K562 (cell line): ENCODE measurements around the gene PRKCB. TPM values are rescaled to one million over a fixed set of nuclear protein-coding genes. Genes with fewer than 3 reads are reported as not detected.

Experiments used
- ARID1B ChIP-seq: fragments of 450-650 bp; IDR thresholded peaks from 2 replicates; pipeline ENCODE4 v1.6.1; 2016; ENCODE audit warnings: antibody characterized with exemption, mild to moderate bottlenecking, inconsistent platforms
- BCOR ChIP-seq: fragments of 450-650 bp; IDR thresholded peaks from 2 replicates; pipeline ENCODE4 v1.6.1; 2016
- HDAC3 ChIP-seq: fragments of 450-650 bp; IDR thresholded peaks from 2 replicates; pipeline ENCODE4 v1.6.1; 2018; ENCODE audit warnings: borderline replicate concordance, mild to moderate bottlenecking, moderate library complexity; ENCODE audit not compliant: partially characterized antibody
- HNRNPL ChIP-seq: fragments of 200-400 bp; formaldehyde crosslinking; IDR thresholded peaks from 2 replicates; pipeline ENCODE4 v1.6.1; 2017; ENCODE audit warnings: low read depth, mild to moderate bottlenecking, low read length
- JUND ChIP-seq, 2 experiments: IDR thresholded peaks; 2 replicates in 1 of 2; 3 replicates in 1 of 2; pipeline ENCODE4 v1.6.1; 2011; ENCODE audit warnings: borderline replicate concordance in 2 of 2, low read depth in 2 of 2, low read length in 2 of 2, improper control_type of control experiment in 1 of 2, missing biosample characterization in 1 of 2, missing genetic modification characterization in 1 of 2, missing genetic modification reagents in 1 of 2
- MNT ChIP-seq, 2 experiments: fragments of 450-650 bp; conservative IDR thresholded peaks; 2 replicates each; pipeline ENCODE4 v1.6.1; 2017; ENCODE audit warnings: mild to moderate bottlenecking in 2 of 2, moderate library complexity in 2 of 2
- MYC ChIP-seq, 2 experiments: fragments of 250-450 bp in 1 of 2; sonication (Bioruptor Pico) in 1 of 2; IDR thresholded peaks; 2 replicates each; pipeline versions ENCODE4 v1.5.1 to v1.6.1; 2012 to 2021; ENCODE audit warnings: low read depth in 2 of 2, borderline replicate concordance in 1 of 2, improper control_type of control experiment in 1 of 2, low read length in 1 of 2, mild to moderate bottlenecking in 1 of 2, moderate library complexity in 1 of 2
- PREB ChIP-seq: sonication (generic); formaldehyde crosslinking; IDR thresholded peaks from 2 replicates; pipeline ENCODE4 v1.8.1; 2023; ENCODE audit warnings: mild to moderate bottlenecking, missing genetic modification reagents
- RCOR1 ChIP-seq, 2 experiments: IDR thresholded peaks; 2 replicates each; pipeline ENCODE4 v1.6.1; 2012; ENCODE audit warnings: low read depth in 2 of 2, low read length in 2 of 2, borderline replicate concordance in 1 of 2, improper control_type of control experiment in 1 of 2
- SETDB1 ChIP-seq: IDR thresholded peaks from one replicate; pipeline ENCODE4 v1.6.1; 2012; ENCODE audit warnings: low read length, control low read depth, inconsistent platforms
- TFAM ChIP-seq: fragments of 250-450 bp; sonication (Bioruptor Pico); conservative IDR thresholded peaks from 2 replicates; pipeline ENCODE4 v1.5.0; 2021; ENCODE audit warnings: mild to moderate bottlenecking, moderate library complexity
- TOE1 ChIP-seq, 2 experiments: fragments of 450-650 bp in 1 of 2; sonication (generic) in 1 of 2; formaldehyde crosslinking in 1 of 2; IDR thresholded peaks; 2 replicates each; pipeline versions ENCODE4 v1.7.1 to v1.8.0; 2016 to 2022; ENCODE audit warnings: borderline replicate concordance in 2 of 2, mild to moderate bottlenecking in 2 of 2, antibody characterized with exemption in 1 of 2, inconsistent platforms in 1 of 2, low read depth in 1 of 2, missing genetic modification reagents in 1 of 2, moderate library complexity in 1 of 2
- ZNF644 ChIP-seq: fragments of 200-800 bp; sonication (Bioruptor generic); IDR thresholded peaks from 2 replicates; pipeline ENCODE4 v1.6.1; 2016; ENCODE audit warnings: low read depth, missing genetic modification characterization, missing compliant biosample characterization
- polyA plus RNA-seq, 8 experiments: library from polyadenylated mRNA; depleted of rRNA in 4 of 8; stranded (reverse) in 5 of 8; unstranded in 3 of 8; fragments of >200 nt; fragmentation: Nextera tagmentation in 2 of 8; fragmentation: Illumina TruSeq in 1 of 8; extraction: Ambion mirVana in 2 of 8; extraction: Trizol in 1 of 8; gene quantifications; 2 replicates each; pipeline versions ENCODE4 v1.2.1 to v1.2.3, GENCODE V29; 2011 to 2014; ENCODE audit warnings: inconsistent platforms in 1 of 8, missing spikeins in 1 of 8
- total RNA-seq, 7 experiments: library from RNA; depleted of rRNA in 6 of 7; stranded (reverse); fragments of >200 nt in 6 of 7; fragmentation: Illumina TruSeq in 2 of 7; extraction: Trizol in 2 of 7; gene quantifications; 2 replicates each; pipeline versions ENCODE4 v1.2.1 to v1.2.3, GENCODE V29; 2011 to 2021; ENCODE audit warnings: low replicate concordance in 1 of 7
- TF ChIP-seq, protein P1 (sequence below): fragments of 200-800 bp; sonication (Bioruptor generic); IDR thresholded peaks from 2 replicates; pipeline ENCODE4 v1.6.1; 2017; ENCODE audit warnings: missing genetic modification characterization, missing compliant biosample characterization
- TF ChIP-seq, protein P2 (sequence below): fragments of 450-650 bp; IDR thresholded peaks from 2 replicates; pipeline ENCODE4 v1.6.1; 2017; ENCODE audit warnings: antibody characterized with exemption, mild to moderate bottlenecking

Gene PRKCB
- total and polyA plus RNA-seq, 9 of the 15 experiments (the other 6 are each of a cell fraction or from before 2014, with no cell fraction given) = 49.9 to 276 (median 148) TPM

DNA sequence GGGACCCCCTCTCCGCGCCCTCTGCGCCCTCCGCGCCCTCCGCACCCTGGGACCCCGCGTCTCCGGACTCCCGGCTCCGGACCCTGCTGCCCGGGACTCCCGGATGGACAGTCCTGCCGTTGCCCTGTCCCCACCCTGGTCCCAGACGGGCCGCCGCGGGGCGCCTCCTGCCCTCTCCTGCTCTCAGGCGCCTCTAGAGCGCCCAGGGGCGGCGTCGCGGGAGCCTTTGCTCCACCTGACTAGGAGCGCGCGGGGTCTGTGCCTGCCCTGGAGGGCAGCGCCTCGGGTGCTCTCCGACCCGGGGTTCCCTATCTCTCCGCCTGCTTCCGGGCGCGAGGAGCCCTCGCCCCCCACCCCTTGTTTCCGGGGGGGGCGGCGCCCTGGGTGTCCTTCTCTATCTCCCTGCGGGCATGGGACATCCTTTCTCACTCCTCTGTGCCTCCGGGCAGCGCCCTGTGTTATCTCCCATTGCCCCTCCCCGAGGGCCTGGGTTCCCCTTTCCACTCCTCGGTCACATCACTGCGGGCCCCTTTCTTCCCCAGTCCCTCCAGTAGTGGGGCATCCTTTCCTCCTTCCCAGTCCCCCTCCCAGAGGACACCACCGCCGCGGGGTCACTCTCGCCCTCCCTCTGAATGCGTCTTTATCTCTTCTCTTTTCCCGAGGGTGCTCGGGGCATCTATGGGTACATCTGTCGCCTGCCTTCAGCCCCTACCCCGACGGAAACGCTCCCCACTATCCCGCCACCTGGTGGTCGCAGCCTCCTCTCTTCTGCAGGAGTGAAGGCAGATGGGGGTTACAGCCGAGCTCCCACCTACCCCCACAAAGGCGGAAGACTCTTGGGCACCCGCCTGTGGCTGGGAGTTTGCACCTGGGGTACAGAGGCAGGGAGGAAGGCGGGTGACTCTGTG is 875 bp downstream of the PRKCB start (continued):
- TF ChIP-seq MNT (conservative IDR thresholded peaks at IDR 0.05) = peak; percentile 24 to 46; a peak in 1 of 4 replicates
- 0 out of 4 replicates have a peak, but pooled peaks of 1 of the 2 experiments have one; percentile 5 for TF ChIP-seq RCOR1 (IDR thresholded peaks at IDR 0.05; ENCODE audit: borderline replicate concordance in 1 of 2, low read depth in 2 of 2, low read length in 2 of 2)
- TF ChIP-seq SETDB1 = no peak
- TF ChIP-seq, protein P1, sequence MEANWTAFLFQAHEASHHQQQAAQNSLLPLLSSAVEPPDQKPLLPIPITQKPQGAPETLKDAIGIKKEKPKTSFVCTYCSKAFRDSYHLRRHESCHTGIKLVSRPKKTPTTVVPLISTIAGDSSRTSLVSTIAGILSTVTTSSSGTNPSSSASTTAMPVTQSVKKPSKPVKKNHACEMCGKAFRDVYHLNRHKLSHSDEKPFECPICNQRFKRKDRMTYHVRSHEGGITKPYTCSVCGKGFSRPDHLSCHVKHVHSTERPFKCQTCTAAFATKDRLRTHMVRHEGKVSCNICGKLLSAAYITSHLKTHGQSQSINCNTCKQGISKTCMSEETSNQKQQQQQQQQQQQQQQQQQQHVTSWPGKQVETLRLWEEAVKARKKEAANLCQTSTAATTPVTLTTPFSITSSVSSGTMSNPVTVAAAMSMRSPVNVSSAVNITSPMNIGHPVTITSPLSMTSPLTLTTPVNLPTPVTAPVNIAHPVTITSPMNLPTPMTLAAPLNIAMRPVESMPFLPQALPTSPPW (CRISPR knock-in tag) = peak; percentile 91
- peak; percentile 40; the same call in 1 of the 2 replicates for TF ChIP-seq ARID1B
- no peak for TF ChIP-seq JUND (IDR thresholded peaks at IDR 0.05; ENCODE audit: borderline replicate concordance, low read depth, low read length)
- TF ChIP-seq JUND (tag; IDR thresholded peaks at IDR 0.05; ENCODE audit: borderline replicate concordance, low read depth, low read length) = peak; percentile 8; the same call in 1 of the 3 replicates
- peak; percentile 24; the same call in 1 of the 2 replicates for TF ChIP-seq TOE1 (IDR thresholded peaks at IDR 0.05; ENCODE audit: borderline replicate concordance)
- no peak for TF ChIP-seq TOE1 (CRISPR knock-in tag; IDR thresholded peaks at IDR 0.05; ENCODE audit: borderline replicate concordance, low read depth)
- TF ChIP-seq BCOR = no peak
- TF ChIP-seq ZNF644 = no peak
- TF ChIP-seq MYC (IDR thresholded peaks at IDR 0.05; ENCODE audit: low read depth, low read length) = peak; percentile 46; the same call in 1 of the 2 replicates
- no peak for TF ChIP-seq MYC (CRISPR knock-in tag; IDR thresholded peaks at IDR 0.05; ENCODE audit: borderline replicate concordance, low read depth)
- TF ChIP-seq, protein P2, sequence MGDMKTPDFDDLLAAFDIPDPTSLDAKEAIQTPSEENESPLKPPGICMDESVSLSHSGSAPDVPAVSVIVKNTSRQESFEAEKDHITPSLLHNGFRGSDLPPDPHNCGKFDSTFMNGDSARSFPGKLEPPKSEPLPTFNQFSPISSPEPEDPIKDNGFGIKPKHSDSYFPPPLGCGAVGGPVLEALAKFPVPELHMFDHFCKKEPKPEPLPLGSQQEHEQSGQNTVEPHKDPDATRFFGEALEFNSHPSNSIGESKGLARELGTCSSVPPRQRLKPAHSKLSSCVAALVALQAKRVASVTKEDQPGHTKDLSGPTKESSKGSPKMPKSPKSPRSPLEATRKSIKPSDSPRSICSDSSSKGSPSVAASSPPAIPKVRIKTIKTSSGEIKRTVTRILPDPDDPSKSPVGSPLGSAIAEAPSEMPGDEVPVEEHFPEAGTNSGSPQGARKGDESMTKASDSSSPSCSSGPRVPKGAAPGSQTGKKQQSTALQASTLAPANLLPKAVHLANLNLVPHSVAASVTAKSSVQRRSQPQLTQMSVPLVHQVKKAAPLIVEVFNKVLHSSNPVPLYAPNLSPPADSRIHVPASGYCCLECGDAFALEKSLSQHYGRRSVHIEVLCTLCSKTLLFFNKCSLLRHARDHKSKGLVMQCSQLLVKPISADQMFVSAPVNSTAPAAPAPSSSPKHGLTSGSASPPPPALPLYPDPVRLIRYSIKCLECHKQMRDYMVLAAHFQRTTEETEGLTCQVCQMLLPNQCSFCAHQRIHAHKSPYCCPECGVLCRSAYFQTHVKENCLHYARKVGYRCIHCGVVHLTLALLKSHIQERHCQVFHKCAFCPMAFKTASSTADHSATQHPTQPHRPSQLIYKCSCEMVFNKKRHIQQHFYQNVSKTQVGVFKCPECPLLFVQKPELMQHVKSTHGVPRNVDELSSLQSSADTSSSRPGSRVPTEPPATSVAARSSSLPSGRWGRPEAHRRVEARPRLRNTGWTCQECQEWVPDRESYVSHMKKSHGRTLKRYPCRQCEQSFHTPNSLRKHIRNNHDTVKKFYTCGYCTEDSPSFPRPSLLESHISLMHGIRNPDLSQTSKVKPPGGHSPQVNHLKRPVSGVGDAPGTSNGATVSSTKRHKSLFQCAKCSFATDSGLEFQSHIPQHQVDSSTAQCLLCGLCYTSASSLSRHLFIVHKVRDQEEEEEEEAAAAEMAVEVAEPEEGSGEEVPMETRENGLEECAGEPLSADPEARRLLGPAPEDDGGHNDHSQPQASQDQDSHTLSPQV = peak; percentile 46
- no peak for TF ChIP-seq TFAM (CRISPR knock-in tag)
- no peak for TF ChIP-seq PREB (CRISPR knock-in tag)
- TF ChIP-seq HDAC3 = peak; percentile 27
- peak; percentile 93 for TF ChIP-seq HNRNPL
